K562 (cell line): ENCODE measurements around the gene RSPH6A. TPM values are rescaled to one million over a fixed set of nuclear protein-coding genes. Genes with fewer than 3 reads are reported as not detected.

Source experiments
- ATAC-seq: fragments of 200-7000 bp; cut with Tn5 transposase; 3 replicates; pipeline ENCODE4 v1.9.1; 2020; ENCODE audit warnings: moderate library complexity
- BruUV-seq: library from RNA; stranded (reverse); fragments of 400-500 nt; replicated peaks from 2 replicates; lab custom pipeline; 2021; lab: Mats Ljungman, UMichigan
- CTCF ChIA-PET: fragments of 300-600 bp; formaldehyde crosslinking; extraction: SDS; loops from one replicate; lab custom pipeline; 2021; ENCODE audit warnings: low intra/inter-chr PET ratio; lab: Yijun Ruan, JAX
- POLR2A ChIA-PET: fragments of 300-600, 350-650 bp; sonication (Branson Sonifier 250); formaldehyde crosslinking; extraction: SDS; loops from one replicate; lab custom pipeline; 2021; ENCODE audit warnings: antibody characterized with exemption, inconsistent platforms; lab: Yijun Ruan, JAX
- DNase-seq, 4 experiments: peaks; one replicate each; pipeline versions ENCODE4 v3.0.0 to v3.0.0-alpha.2; 2011 to 2018; ENCODE audit warnings: low spot score in 3 of 4, mixed read lengths in 3 of 4; ENCODE audit errors: extremely low read depth in 1 of 4
- FAIRE-seq: peaks from 2 replicates; lab custom pipeline; 2011; peaks lifted over from hg19 to GRCh38; lab: Jason Lieb, UNC
- H2AFZ ChIP-seq: 2 replicates; pipeline ENCODE4 v1.6.0; 2011; ENCODE audit warnings: low read depth, low read length, control low read depth, inconsistent platforms
- H3K27ac ChIP-seq: fragments of 200-600 bp; 3 replicates; pipeline ENCODE4 v1.8.0; 2011; ENCODE audit warnings: low read depth, mild to moderate bottlenecking, control low read depth, inconsistent platforms, low read length, moderate library complexity, mixed read lengths; ENCODE audit errors: extremely low read depth
- H3K27me3 ChIP-seq, 2 experiments: fragments of 300-600 bp in 1 of 2; 2 replicates in 1 of 2; 3 replicates in 1 of 2; pipeline versions ENCODE4 v1.6.0 to v1.8.0; 2011; ENCODE audit warnings: inconsistent platforms in 2 of 2, low read length in 2 of 2, mild to moderate bottlenecking in 1 of 2, mixed read lengths in 1 of 2, moderate library complexity in 1 of 2; ENCODE audit not compliant: control insufficient read depth in 2 of 2, insufficient read depth in 2 of 2
- H3K36me3 ChIP-seq: fragments of 300-600 bp; 3 replicates; pipeline ENCODE4 v1.8.0; 2011; ENCODE audit warnings: mild to moderate bottlenecking, low read length, inconsistent platforms; ENCODE audit not compliant: control insufficient read depth, insufficient read depth
- H3K4me1 ChIP-seq, 2 experiments: fragments of 200-600 bp in 1 of 2; replicated peaks in 1 of 2; 2 replicates in 1 of 2; 3 replicates in 1 of 2; pipeline versions ENCODE4 v1.5.1 to v1.8.0; 2011; ENCODE audit warnings: inconsistent platforms in 2 of 2, low read length in 2 of 2, mild to moderate bottlenecking in 1 of 2, mixed read lengths in 1 of 2, moderate library complexity in 1 of 2; ENCODE audit not compliant: control insufficient read depth in 2 of 2, insufficient read depth in 2 of 2
- H3K4me2 ChIP-seq: 2 replicates; pipeline ENCODE4 v1.6.1; 2011; ENCODE audit warnings: low read length, control low read depth, inconsistent platforms, mixed read lengths; ENCODE audit not compliant: insufficient read depth
- H3K4me3 ChIP-seq: fragments of 200-600 bp; sonication (generic), shearing (Covaris generic); 2 replicates; pipeline ENCODE4 v1.5.1; 2016; ENCODE audit warnings: control low read depth, inconsistent platforms
- H3K79me2 ChIP-seq: fragments of 200-600 bp; 3 replicates; pipeline ENCODE4 v1.8.0; 2011; ENCODE audit warnings: low read length, inconsistent platforms; ENCODE audit not compliant: control insufficient read depth, insufficient read depth
- H3K9ac ChIP-seq, 2 experiments: 2 replicates each; pipeline versions ENCODE4 v1.6.0 to v1.6.1; 2011; ENCODE audit warnings: low read depth in 2 of 2, low read length in 2 of 2, control low read depth in 1 of 2, inconsistent platforms in 1 of 2, mild to moderate bottlenecking in 1 of 2, mixed read lengths in 1 of 2; ENCODE audit not compliant: insufficient read depth in 1 of 2
- H3K9me1 ChIP-seq: one replicate; pipeline ENCODE4 v1.6.0; 2011; ENCODE audit warnings: inconsistent platforms, mild to moderate bottlenecking, low read length, moderate library complexity; ENCODE audit not compliant: control insufficient read depth, insufficient read depth
- H3K9me3 ChIP-seq: replicated peaks from 2 replicates; pipeline ENCODE4 v1.5.1; 2011; ENCODE audit warnings: low read depth, low read length, inconsistent platforms; ENCODE audit not compliant: control insufficient read depth, insufficient read depth
- H4K20me1 ChIP-seq: replicated peaks from 2 replicates; pipeline ENCODE4 v1.6.1; 2011; ENCODE audit warnings: low read length, inconsistent platforms, mixed read lengths; ENCODE audit not compliant: control insufficient read depth, insufficient read depth
- CBX8 ChIP-seq: fragments of 200-600 bp; sonication (generic); IDR thresholded peaks from 2 replicates; pipeline ENCODE4 v1.6.1; 2012; ENCODE audit warnings: borderline replicate concordance, mixed run types, low read depth, mild to moderate bottlenecking, moderate library complexity, mixed read lengths, low read length, control low read depth, inconsistent platforms; ENCODE audit not compliant: poor library complexity, severe bottlenecking; ENCODE audit errors: extremely low read depth
- CSDE1 ChIP-seq, 2 experiments: fragments of 450-650 bp; IDR thresholded peaks; 2 replicates each; pipeline ENCODE4 v1.6.1; 2016; ENCODE audit warnings: mild to moderate bottlenecking in 1 of 2
- EZH2 ChIP-seq: IDR thresholded peaks from 2 replicates; pipeline ENCODE4 v1.6.1; 2012; ENCODE audit warnings: low read depth, mild to moderate bottlenecking, inconsistent platforms, low read length, borderline replicate concordance
- FOXP1 ChIP-seq: sonication (generic); formaldehyde crosslinking; IDR thresholded peaks from 2 replicates; pipeline ENCODE4 v1.8.0; 2022; ENCODE audit warnings: mild to moderate bottlenecking, missing genetic modification reagents
- GABPB2 ChIP-seq: fragments of 250-450 bp; sonication (Bioruptor Pico); conservative IDR thresholded peaks from 2 replicates; pipeline ENCODE4 v1.5.1; 2021; ENCODE audit warnings: mild to moderate bottlenecking
- HNRNPLL ChIP-seq: fragments of 200-400 bp; formaldehyde crosslinking; IDR thresholded peaks from 2 replicates; pipeline ENCODE4 v1.6.1; 2017; ENCODE audit warnings: low read length, low read depth, mild to moderate bottlenecking; ENCODE audit not compliant: poor library complexity, severe bottlenecking
- MEF2D ChIP-seq: conservative IDR thresholded peaks from 2 replicates; pipeline ENCODE4 v1.6.1; 2016; ENCODE audit warnings: low read depth, missing genetic modification characterization, missing compliant biosample characterization
- NEUROD1 ChIP-seq: fragments of 150-350 bp; IDR thresholded peaks from 2 replicates; pipeline ENCODE4 v1.6.1; 2014; ENCODE audit warnings: borderline replicate concordance, low read length, low read depth; ENCODE audit not compliant: partially characterized antibody
- NFIC ChIP-seq: fragments of 450-650 bp; IDR thresholded peaks from 2 replicates; pipeline ENCODE4 v1.6.1; 2017; ENCODE audit warnings: mild to moderate bottlenecking, inconsistent platforms
- XRCC3 ChIP-seq: fragments of 450-650 bp; IDR thresholded peaks from 2 replicates; pipeline ENCODE4 v1.6.1; 2017; ENCODE audit warnings: mild to moderate bottlenecking, moderate library complexity
- ZNF12 ChIP-seq: sonication (generic); formaldehyde crosslinking; IDR thresholded peaks from 2 replicates; pipeline ENCODE4 v1.4.0; 2020; ENCODE audit warnings: mild to moderate bottlenecking, missing genetic modification reagents
- ZZZ3 ChIP-seq: fragments of 450-650 bp; IDR thresholded peaks from 2 replicates; pipeline ENCODE4 v1.6.1; 2016; ENCODE audit warnings: antibody characterized with exemption, mild to moderate bottlenecking, moderate library complexity
- WGBS: fragments of 100-300 bp; shearing (Covaris generic); methylation state at CpG from one replicate; pipeline ENCODE4 v1.1.6; 2016; ENCODE audit warnings: low coverage, mixed read lengths; ENCODE audit not compliant: insufficient coverage; ENCODE audit errors: missing lambda C conversion rate; 5-methylcytosine and 5-hydroxymethylcytosine counted together
- in situ Hi-C: fragments of 300-500 bp; cut with MboI; formaldehyde crosslinking; loops from 4 replicates; pipeline ENCODE4 v1.15.0; 2018; ENCODE audit warnings: inconsistent platforms, mixed read lengths
- intact Hi-C: fragments of 100-400 bp; cut with micrococcal nuclease; formaldehyde crosslinking; loops from 2 replicates; pipeline ENCODE4 v1.14.2; 2022
- polyA plus RNA-seq, 8 experiments: library from polyadenylated mRNA; depleted of rRNA in 4 of 8; stranded (reverse) in 5 of 8; unstranded in 3 of 8; fragments of >200 nt; fragmentation: Nextera tagmentation in 2 of 8; fragmentation: Illumina TruSeq in 1 of 8; extraction: Ambion mirVana in 2 of 8; extraction: Trizol in 1 of 8; gene quantifications; 2 replicates each; pipeline versions ENCODE4 v1.2.1 to v1.2.3, GENCODE V29; 2011 to 2014; ENCODE audit warnings: inconsistent platforms in 1 of 8, missing spikeins in 1 of 8
- total RNA-seq, 7 experiments: library from RNA; depleted of rRNA in 6 of 7; stranded (reverse); fragments of >200 nt in 6 of 7; fragmentation: Illumina TruSeq in 2 of 7; extraction: Trizol in 2 of 7; gene quantifications; 2 replicates each; pipeline versions ENCODE4 v1.2.1 to v1.2.3, GENCODE V29; 2011 to 2021; ENCODE audit warnings: low replicate concordance in 1 of 7
- TF ChIP-seq, protein P1 (sequence below): IDR thresholded peaks from 3 replicates; pipeline ENCODE4 v1.6.1; 2011; ENCODE audit warnings: borderline replicate concordance, mild to moderate bottlenecking; ENCODE audit not compliant: insufficient read length, insufficient read depth
- TF ChIP-seq, protein P2 (sequence below): fragments of 200-400 bp; formaldehyde crosslinking; IDR thresholded peaks from 2 replicates; pipeline ENCODE4 v1.6.1; 2017; ENCODE audit warnings: mild to moderate bottlenecking, low read depth, low read length, moderate library complexity
- TF ChIP-seq, protein P3 (sequence below): IDR thresholded peaks from 2 replicates; pipeline ENCODE4 v1.6.1; 2016; ENCODE audit warnings: missing genetic modification characterization, missing compliant biosample characterization
- TF ChIP-seq, protein P4 (sequence below): fragments of 450-650 bp; formaldehyde crosslinking; IDR thresholded peaks from 2 replicates; pipeline ENCODE4 v1.4.0; 2020; ENCODE audit warnings: mild to moderate bottlenecking, moderate library complexity

RSPH6A gene
- total and polyA plus RNA-seq, 9 of the 15 experiments (the other 6 are each of a cell fraction or from before 2014, with no cell fraction given), result 0.03 to 0.15 (median 0.07) TPM; not detected in 5

GRCh38 chr19:45852145-45852750 lies 37.1 kb upstream of the RSPH6A start:
- in situ Hi-C loops, result no loop called here
- H3K36me3 ChIP-seq, result peaks cover 83% of the 10 kb centered on the region
- TF ChIP-seq EZH2, result no peak
- TF ChIP-seq ZNF12, result no peak
- no peak for TF ChIP-seq XRCC3
- TF ChIP-seq NFIC, result no peak
- no peak for TF ChIP-seq HNRNPLL
- no peak for TF ChIP-seq NEUROD1
- no peak for TF ChIP-seq MEF2D
- TF ChIP-seq, protein P1, sequence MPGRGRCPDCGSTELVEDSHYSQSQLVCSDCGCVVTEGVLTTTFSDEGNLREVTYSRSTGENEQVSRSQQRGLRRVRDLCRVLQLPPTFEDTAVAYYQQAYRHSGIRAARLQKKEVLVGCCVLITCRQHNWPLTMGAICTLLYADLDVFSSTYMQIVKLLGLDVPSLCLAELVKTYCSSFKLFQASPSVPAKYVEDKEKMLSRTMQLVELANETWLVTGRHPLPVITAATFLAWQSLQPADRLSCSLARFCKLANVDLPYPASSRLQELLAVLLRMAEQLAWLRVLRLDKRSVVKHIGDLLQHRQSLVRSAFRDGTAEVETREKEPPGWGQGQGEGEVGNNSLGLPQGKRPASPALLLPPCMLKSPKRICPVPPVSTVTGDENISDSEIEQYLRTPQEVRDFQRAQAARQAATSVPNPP, result no peak
- TF ChIP-seq FOXP1, result no peak
- TF ChIP-seq CSDE1 (IDR thresholded peaks at IDR 0.05), result no peak
- no peak for TF ChIP-seq GABPB2 (CRISPR knock-in tag)
- no peak for TF ChIP-seq CBX8
- TF ChIP-seq, protein P2, sequence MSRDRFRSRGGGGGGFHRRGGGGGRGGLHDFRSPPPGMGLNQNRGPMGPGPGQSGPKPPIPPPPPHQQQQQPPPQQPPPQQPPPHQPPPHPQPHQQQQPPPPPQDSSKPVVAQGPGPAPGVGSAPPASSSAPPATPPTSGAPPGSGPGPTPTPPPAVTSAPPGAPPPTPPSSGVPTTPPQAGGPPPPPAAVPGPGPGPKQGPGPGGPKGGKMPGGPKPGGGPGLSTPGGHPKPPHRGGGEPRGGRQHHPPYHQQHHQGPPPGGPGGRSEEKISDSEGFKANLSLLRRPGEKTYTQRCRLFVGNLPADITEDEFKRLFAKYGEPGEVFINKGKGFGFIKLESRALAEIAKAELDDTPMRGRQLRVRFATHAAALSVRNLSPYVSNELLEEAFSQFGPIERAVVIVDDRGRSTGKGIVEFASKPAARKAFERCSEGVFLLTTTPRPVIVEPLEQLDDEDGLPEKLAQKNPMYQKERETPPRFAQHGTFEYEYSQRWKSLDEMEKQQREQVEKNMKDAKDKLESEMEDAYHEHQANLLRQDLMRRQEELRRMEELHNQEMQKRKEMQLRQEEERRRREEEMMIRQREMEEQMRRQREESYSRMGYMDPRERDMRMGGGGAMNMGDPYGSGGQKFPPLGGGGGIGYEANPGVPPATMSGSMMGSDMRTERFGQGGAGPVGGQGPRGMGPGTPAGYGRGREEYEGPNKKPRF, result no peak
- TF ChIP-seq ZZZ3, result no peak
- TF ChIP-seq, protein P3, sequence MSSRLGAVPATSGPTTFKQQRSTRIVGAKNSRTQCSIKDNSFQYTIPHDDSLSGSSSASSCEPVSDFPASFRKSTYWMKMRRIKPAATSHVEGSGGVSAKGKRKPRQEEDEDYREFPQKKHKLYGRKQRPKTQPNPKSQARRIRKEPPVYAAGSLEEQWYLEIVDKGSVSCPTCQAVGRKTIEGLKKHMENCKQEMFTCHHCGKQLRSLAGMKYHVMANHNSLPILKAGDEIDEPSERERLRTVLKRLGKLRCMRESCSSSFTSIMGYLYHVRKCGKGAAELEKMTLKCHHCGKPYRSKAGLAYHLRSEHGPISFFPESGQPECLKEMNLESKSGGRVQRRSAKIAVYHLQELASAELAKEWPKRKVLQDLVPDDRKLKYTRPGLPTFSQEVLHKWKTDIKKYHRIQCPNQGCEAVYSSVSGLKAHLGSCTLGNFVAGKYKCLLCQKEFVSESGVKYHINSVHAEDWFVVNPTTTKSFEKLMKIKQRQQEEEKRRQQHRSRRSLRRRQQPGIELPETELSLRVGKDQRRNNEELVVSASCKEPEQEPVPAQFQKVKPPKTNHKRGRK (tag), result no peak
- TF ChIP-seq, protein P4, sequence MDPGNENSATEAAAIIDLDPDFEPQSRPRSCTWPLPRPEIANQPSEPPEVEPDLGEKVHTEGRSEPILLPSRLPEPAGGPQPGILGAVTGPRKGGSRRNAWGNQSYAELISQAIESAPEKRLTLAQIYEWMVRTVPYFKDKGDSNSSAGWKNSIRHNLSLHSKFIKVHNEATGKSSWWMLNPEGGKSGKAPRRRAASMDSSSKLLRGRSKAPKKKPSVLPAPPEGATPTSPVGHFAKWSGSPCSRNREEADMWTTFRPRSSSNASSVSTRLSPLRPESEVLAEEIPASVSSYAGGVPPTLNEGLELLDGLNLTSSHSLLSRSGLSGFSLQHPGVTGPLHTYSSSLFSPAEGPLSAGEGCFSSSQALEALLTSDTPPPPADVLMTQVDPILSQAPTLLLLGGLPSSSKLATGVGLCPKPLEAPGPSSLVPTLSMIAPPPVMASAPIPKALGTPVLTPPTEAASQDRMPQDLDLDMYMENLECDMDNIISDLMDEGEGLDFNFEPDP (CRISPR knock-in tag), result no peak

More at GRCh38 chr19:45852145-45852750, 37.1 kb upstream of the RSPH6A start:
- Histone ChIP-seq H2AFZ (no peak overlapping the region), H3K9me1 (no peaks in the 10 kb centered on the region), H3K9ac (no peak overlapping the region), H3K79me2 (peaks cover 9% of the 10 kb centered on the region; the same call in 2 of the 3 replicates), H3K27me3 (no peaks in the 10 kb centered on the region), H3K4me1 (peaks cover 0 to 3% of the 10 kb centered on the region in 2 experiments; a peak in 1 of 5 replicates), H3K27ac (no peak overlapping the region), H3K4me3 (no peak overlapping the region), H3K4me2 (no peak overlapping the region), H4K20me1 (no peaks in the 10 kb centered on the region), H3K9me3 (no peaks in the 10 kb centered on the region)
- BruUV-seq, result no TSS peak
- no peak for ATAC-seq
- FAIRE-seq, result no peak
- intact Hi-C loops, result no loop called here
- 90% methylated on average over 10 of the region's 10 CpGs for WGBS
- ChIA-PET POLR2A (interaction anchor here (2.6 kb wide), 1 partner anchor 9 kb away, joined by 10 read pairs; no protein-coding TSS in a partner anchor), CTCF (no interaction called here)
- DNase-seq, result no peak
